RWPE1 (cell line): ENCODE results near the gene METTL22.
A peak's percentile ranks its signal among the peaks of the same experiment; 100 is the strongest.

ENCODE experiments used
- CTCF ChIA-PET: fragments of 350-600 bp; sonication (Branson Sonifier 250); formaldehyde crosslinking; extraction: SDS; loops from one replicate; lab custom pipeline; 2021; lab: Yijun Ruan, JAX
- POLR2A ChIA-PET: fragments of 400-600 bp; formaldehyde crosslinking; extraction: SDS; loops from one replicate; lab custom pipeline; 2020; ENCODE audit warnings: antibody characterized with exemption; ENCODE audit not compliant: low non-redundant PET; lab: Yijun Ruan, JAX
- DNase-seq: peaks from one replicate; pipeline ENCODE4 v3.0.0; 2012; ENCODE audit warnings: low spot score
- H3K27ac ChIP-seq: fragments of 450-650 bp; 2 replicates; pipeline ENCODE4 v1.5.1; 2017
- TF ChIP-seq, protein P1 (sequence below): fragments of 450-650 bp; conservative IDR thresholded peaks from 2 replicates; pipeline ENCODE4 v1.5.1; 2017; ENCODE audit warnings: low read depth, mild to moderate bottlenecking

The METTL22 gene

DNA sequence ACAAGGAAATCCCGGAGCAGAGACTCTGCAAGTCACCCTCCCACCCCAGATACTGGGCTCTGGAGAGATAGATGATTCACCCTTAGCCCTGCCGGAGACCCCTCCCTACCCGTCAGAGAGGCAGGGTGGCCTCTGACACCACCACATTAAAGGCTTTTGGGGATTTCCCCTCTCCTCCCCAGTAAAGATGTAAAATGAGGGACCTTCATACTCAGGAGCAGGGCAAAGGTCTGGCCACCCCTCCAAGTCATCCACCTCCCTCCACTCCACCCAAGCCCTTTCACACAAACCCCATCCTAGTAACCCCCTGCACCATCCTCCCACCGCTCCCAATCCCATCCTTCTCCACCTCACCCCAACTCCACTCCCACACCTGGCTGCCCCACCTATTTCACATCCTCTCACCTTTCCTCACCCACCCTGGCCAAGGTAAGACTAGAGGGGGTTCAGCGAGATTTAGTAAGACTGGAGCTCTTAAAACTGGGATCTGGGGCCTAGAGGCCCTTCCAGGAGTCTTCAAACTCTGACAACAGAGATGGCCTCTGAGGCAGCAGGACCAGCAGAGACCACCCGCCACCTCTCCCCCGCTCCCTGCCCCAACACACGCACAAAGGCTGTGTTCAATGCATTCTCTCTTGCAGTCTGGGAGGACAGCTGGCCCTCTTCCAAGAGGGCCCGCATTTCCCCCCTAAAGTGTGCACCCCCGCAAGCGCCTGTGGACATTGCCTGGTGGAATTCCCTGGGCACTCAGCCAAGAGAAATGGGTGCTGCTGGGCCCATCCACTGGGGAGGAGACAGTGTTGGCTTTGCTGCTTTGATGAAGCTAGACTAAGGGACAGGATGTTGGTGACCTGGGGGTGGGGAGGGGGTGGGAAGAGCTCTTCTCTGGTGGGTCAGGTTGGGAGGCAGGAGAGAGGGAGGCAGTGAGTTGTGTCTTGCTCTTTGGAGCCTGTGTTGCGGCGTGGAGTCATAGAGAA, 54.0 kb downstream of the METTL22 start:
- CTCF ChIA-PET = interaction anchor here (1.2 kb wide), 1 partner anchor 103 kb away, joined by 3 read pairs; no protein-coding TSS in a partner anchor
- DNase-seq = no peak
- no peak overlapping the region for H3K27ac ChIP-seq
- TF ChIP-seq, protein P1, sequence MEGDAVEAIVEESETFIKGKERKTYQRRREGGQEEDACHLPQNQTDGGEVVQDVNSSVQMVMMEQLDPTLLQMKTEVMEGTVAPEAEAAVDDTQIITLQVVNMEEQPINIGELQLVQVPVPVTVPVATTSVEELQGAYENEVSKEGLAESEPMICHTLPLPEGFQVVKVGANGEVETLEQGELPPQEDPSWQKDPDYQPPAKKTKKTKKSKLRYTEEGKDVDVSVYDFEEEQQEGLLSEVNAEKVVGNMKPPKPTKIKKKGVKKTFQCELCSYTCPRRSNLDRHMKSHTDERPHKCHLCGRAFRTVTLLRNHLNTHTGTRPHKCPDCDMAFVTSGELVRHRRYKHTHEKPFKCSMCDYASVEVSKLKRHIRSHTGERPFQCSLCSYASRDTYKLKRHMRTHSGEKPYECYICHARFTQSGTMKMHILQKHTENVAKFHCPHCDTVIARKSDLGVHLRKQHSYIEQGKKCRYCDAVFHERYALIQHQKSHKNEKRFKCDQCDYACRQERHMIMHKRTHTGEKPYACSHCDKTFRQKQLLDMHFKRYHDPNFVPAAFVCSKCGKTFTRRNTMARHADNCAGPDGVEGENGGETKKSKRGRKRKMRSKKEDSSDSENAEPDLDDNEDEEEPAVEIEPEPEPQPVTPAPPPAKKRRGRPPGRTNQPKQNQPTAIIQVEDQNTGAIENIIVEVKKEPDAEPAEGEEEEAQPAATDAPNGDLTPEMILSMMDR = no peak
- POLR2A ChIA-PET = no interaction called here

DNA sequence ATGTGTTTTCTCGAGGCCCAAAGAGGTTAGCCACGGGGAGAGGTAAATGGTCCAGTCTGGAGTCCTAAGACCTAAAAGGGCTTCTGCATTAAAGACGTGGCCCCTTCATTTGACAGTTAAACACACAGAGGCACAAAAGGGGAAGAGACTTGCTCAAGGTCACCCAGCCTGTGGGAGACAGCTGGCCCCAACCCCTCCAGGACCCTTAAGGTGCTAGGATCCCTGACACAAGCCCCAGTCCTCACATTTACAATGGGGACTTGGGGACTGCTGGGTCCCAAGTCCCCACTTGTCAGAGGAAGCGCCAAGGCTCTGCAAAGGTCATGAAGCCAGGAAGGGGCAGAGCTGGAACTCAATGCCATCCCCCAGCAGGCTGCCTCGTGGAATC, 54.7 kb downstream of the METTL22 start:
- TF ChIP-seq, protein P1 = no peak
- POLR2A ChIA-PET = no interaction called here

DNA sequence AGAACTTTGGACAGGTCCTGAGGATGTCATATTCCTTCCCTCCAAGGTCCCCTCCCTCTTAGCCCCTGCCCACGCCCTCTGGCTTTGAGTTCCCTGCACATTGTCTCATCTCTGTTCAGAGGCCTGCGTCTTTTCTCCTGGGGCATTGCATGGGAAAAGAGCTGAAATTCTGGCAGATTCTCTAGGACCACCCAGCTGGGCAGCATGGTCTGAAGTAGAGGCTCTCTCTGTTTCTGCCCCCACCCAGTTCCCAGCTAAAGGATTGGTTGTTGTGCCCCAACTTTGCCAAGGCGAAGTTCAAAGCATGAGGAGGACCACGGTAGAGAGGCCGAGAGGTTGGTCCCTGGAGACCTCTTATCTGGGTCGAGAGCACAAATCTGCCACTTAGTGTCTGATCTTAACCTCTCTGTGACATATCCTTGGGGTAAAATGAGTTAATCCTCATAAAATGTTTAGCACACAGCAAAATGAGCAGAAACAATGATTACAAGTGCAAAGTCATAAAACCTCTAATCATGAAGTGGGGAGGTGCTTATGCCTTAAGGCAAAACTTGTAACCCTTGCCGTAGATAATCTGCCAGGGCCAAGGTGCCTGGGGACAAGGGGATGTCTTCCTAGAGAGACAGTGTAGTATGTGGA, 55.4 kb downstream of the METTL22 start:
- no peak overlapping the region; the same call in 1 of the 2 replicates for H3K27ac ChIP-seq
- DNase-seq = no peak
- POLR2A ChIA-PET = no interaction called here
- CTCF ChIA-PET = interaction anchor here (0.6 to 1.2 kb wide), 2 partner anchors 17 to 105 kb away, joined by 3 to 5 read pairs; no protein-coding TSS in a partner anchor
- TF ChIP-seq, protein P1 = no peak

More for the DNA sequence above, 54.7 kb downstream of the METTL22 start:
- H3K27ac ChIP-seq = no peak overlapping the region; the same call in 1 of the 2 replicates
- no peak for DNase-seq
- CTCF ChIA-PET = interaction anchor here (0.6 to 1.2 kb wide), 2 partner anchors 17 to 104 kb away, joined by 3 to 5 read pairs; no protein-coding TSS in a partner anchor

DNA sequence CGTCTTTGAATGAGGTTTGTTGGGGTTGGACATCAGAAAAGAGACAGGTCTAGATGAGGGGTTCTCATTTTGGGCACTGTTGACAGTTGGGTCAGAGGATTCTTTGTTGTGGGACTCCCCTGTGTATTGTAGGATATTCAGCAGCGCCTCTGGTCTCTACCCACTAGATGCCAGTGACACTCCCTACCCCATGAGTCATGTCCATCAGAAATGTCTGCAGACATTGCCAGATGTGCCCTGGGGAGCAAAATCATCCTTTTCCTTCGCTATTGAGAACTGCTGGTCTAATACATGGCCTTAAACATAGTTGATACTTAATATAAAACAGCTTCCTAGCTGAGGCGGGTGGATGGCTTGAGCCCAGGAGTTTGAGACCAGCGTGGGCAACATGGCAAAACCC, 56.0 kb downstream of the METTL22 start:
- ChIA-PET CTCF (no interaction called here), POLR2A (no interaction called here)
- peak overlapping the region; percentile 55; the same call in 1 of the 2 replicates for H3K27ac ChIP-seq
- TF ChIP-seq, protein P1 = no peak
- DNase-seq = peak; percentile 70

DNA sequence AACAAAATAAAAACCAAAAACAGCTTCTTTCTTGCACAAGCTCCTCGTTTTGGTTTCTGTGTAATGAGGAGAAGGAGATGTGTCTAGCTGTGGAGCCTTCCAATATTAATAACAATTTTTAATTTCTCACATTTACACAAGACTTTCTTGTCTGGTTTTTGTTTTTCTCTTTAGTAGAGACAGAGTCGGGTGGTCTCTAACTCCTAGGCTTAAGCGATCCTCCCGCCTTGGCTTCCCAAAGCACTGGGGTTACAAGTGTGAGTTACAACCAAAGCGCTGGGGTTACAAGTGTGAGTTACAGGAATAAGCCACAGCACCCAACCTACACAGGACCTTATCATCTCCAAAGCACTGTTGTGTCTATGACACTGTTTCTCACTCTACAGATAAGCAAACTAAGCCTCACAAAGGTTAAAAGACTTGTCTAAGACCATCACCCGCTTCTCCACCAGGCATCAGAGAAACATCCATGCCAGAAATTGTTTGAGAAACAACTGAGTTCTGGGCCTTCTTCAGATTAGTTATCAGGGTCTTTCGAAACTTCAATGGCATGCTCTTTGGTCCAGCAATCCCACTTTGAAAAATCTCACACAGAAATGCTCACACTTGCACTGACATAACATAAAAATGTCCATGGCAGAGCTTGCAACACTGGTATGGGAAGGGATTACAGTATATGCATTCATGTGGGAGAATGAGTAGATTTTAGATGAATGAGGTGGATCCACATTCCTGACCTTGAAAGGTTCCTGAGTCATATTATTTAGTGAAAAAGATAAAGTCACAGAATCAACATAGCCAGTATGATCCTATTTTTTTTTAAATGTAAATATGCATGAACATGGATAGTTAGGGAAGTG, 56.8 kb downstream of the METTL22 start:
- POLR2A ChIA-PET = no interaction called here
- peak overlapping the region; percentile 55; the same call in 1 of the 2 replicates for H3K27ac ChIP-seq
- TF ChIP-seq, protein P1 = no peak
- CTCF ChIA-PET = no interaction called here
- peak; percentile 90 for DNase-seq
